ENCODE results near the gene CNOT8.

- no peak for TF ChIP-seq CTCF (IDR thresholded peaks at IDR 0.05; ENCODE audit: low read depth, low read length, poor library complexity, severe bottlenecking)
- TF ChIP-seq EZH2phosphoT487 (IDR thresholded peaks at IDR 0.05; ENCODE audit: borderline replicate concordance, low read length) = no peak
These were observed 8.0 kb upstream of the CNOT8 start, which contains the start of gene FAXDC2 for GRCh38 chr5:154850255-154851062.
